ENCODE results near the gene GPR15LG.

DNA sequence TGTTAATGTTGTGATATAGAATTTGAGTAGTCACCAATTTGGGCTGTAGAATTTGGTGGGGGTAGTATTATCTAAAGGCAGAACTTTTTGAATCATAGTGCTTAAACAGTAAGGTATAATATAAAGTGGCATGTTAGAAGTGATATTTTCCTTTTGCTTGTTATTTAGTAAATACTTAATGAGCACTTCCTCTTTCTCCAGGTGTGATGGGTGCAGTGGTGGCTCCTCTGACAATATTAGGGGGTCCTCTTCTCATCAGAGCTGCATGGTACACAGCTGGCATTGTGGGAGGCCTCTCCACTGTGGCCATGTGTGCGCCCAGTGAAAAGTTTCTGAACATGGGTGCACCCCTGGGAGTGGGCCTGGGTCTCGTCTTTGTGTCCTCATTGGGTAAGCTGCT lies 23.7 kb upstream of the GPR15LG start:
- TF ChIP-seq, protein P1, sequence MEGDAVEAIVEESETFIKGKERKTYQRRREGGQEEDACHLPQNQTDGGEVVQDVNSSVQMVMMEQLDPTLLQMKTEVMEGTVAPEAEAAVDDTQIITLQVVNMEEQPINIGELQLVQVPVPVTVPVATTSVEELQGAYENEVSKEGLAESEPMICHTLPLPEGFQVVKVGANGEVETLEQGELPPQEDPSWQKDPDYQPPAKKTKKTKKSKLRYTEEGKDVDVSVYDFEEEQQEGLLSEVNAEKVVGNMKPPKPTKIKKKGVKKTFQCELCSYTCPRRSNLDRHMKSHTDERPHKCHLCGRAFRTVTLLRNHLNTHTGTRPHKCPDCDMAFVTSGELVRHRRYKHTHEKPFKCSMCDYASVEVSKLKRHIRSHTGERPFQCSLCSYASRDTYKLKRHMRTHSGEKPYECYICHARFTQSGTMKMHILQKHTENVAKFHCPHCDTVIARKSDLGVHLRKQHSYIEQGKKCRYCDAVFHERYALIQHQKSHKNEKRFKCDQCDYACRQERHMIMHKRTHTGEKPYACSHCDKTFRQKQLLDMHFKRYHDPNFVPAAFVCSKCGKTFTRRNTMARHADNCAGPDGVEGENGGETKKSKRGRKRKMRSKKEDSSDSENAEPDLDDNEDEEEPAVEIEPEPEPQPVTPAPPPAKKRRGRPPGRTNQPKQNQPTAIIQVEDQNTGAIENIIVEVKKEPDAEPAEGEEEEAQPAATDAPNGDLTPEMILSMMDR (IDR thresholded peaks at IDR 0.05), result no peak
- TF ChIP-seq ZFX (IDR thresholded peaks at IDR 0.05; ENCODE audit: borderline replicate concordance), result no peak
